Mucosa of descending colon (tissue), 3 donors: ENCODE measurements around the gene TRAT1. TPM values are rescaled to one million over a fixed set of nuclear protein-coding genes. Genes with fewer than 3 reads are reported as not detected.

Source experiments
- ATAC-seq: fragments of 200-7000 bp; cut with Tn5 transposase; one replicate; pipeline ENCODE4 v1.9.1; 2020; ENCODE audit warnings: mild to moderate bottlenecking, moderate library complexity
- DNase-seq, 3 donors: peaks; one replicate each; pipeline ENCODE4 v3.0.0-alpha.2; 2020
- H3K36me3 ChIP-seq: fragments of 200-600 bp; one replicate; pipeline ENCODE4 v1.8.0; 2021; ENCODE audit warnings: low read depth, mild to moderate bottlenecking
- H3K4me1 ChIP-seq: fragments of 200-600 bp; one replicate; pipeline ENCODE4 v1.8.0; 2021; ENCODE audit warnings: low read depth, mild to moderate bottlenecking
- H3K4me3 ChIP-seq: fragments of 200-600 bp; one replicate; pipeline ENCODE4 v1.8.0; 2021; ENCODE audit warnings: mild to moderate bottlenecking
- H3K9me3 ChIP-seq: fragments of 200-600 bp; one replicate; pipeline ENCODE4 v1.8.0; 2021; ENCODE audit warnings: mild to moderate bottlenecking
- CTCF ChIP-seq: fragments of 200-600 bp; IDR thresholded peaks from one replicate; pipeline ENCODE4 v1.8.0; 2022; ENCODE audit warnings: antibody characterized with exemption, mild to moderate bottlenecking
- intact Hi-C, 2 donors: fragments of 100-400 bp; cut with DNase I in 1 of 2; cut with micrococcal nuclease in 1 of 2; formaldehyde crosslinking; loops; one replicate each; pipeline versions ENCODE4 v1.11.0 to v1.11.1; 2022; cut with DNase I, micrococcal nuclease
- total RNA-seq, 3 donors: library from RNA; stranded (reverse); fragmentation: NEBNext Ultra II Directional in 2 of 3; extraction: Animal tissue kit (Norgen Biotek cat#: 25700) in 2 of 3; gene quantifications; one replicate each; pipeline versions ENCODE4 v1.2.1 to v1.2.4, GENCODE V29; 2021 to 2023
- donor health status: DM: no; HTN: no; CAD: no; lungs with moderate emphysema.
- donor health status: DM: no; HTN: no; CAD: no.
- donor health status: DM: no; HTN: yes; CAD: no.

The TRAT1 gene
- total RNA-seq, 3 donors from 2014 or later, result 0.60 to 1.3 (median 0.78) TPM

GRCh38 chr3:108826309-108827187 is 4.0 kb downstream of the TRAT1 start:
- no peak for ATAC-seq
- Histone ChIP-seq H3K36me3 (no peaks in the 10 kb centered on the region), H3K4me3 (no peak overlapping the region), H3K9me3 (no peaks in the 10 kb centered on the region), H3K4me1 (no peaks in the 10 kb centered on the region)
- TF ChIP-seq CTCF, result no peak
- intact Hi-C loops, result no loop called here
- DNase-seq, result no peak

- ATAC-seq (no peak), DNase-seq (no peak)
- H3K4me3 ChIP-seq, result no peak overlapping the region
- TF ChIP-seq CTCF, result no peak
- H3K9me3 ChIP-seq, result no peaks in the 10 kb centered on the region
- H3K4me1 ChIP-seq, result no peaks in the 10 kb centered on the region
- H3K36me3 ChIP-seq, result no peaks in the 10 kb centered on the region
- intact Hi-C loops, result no loop called here
Observed at GRCh38 chr3:108830381-108830780, 7.8 kb downstream of the TRAT1 start.

- intact Hi-C loops, result no loop called here
- ATAC-seq, result no peak
Observed at GRCh38 chr3:108830991-108831614, 8.5 kb downstream of the TRAT1 start.

GRCh38 chr3:108833611-108834010 is 11.0 kb downstream of the TRAT1 start:
- intact Hi-C loops, result no loop called here
- H3K36me3 ChIP-seq, result no peaks in the 10 kb centered on the region
- no peaks in the 10 kb centered on the region for H3K9me3 ChIP-seq
- no peak for ATAC-seq
- no peaks in the 10 kb centered on the region for H3K4me1 ChIP-seq
- no peak for TF ChIP-seq CTCF
- no peak for DNase-seq
- no peak overlapping the region for H3K4me3 ChIP-seq

More at GRCh38 chr3:108830991-108831614, 8.5 kb downstream of the TRAT1 start:
- H3K4me3 ChIP-seq, result no peak overlapping the region
- no peaks in the 10 kb centered on the region for H3K36me3 ChIP-seq
- H3K4me1 ChIP-seq, result no peaks in the 10 kb centered on the region
- no peaks in the 10 kb centered on the region for H3K9me3 ChIP-seq
- no peak for TF ChIP-seq CTCF
- DNase-seq, result no peak

- Histone ChIP-seq H3K4me3 (no peak overlapping the region), H3K4me1 (no peaks in the 10 kb centered on the region), H3K36me3 (no peaks in the 10 kb centered on the region), H3K9me3 (no peaks in the 10 kb centered on the region)
- DNase-seq, result no peak
- ATAC-seq, result no peak
- TF ChIP-seq CTCF, result no peak
- intact Hi-C loops, result no loop called here
Observed at GRCh38 chr3:108834551-108834950, 12.0 kb downstream of the TRAT1 start.
